Common myeloid progenitor, CD34-positive (primary cell): ENCODE measurements around the gene PPP1R37.

Experiments
- CTCF ChIA-PET: fragments of 350-600 bp; sonication (Branson Sonifier 250); formaldehyde crosslinking; loops from one replicate; lab custom pipeline; 2021; ENCODE audit warnings: antibody characterized with exemption; lab: Charles Lee
- POLR2A ChIA-PET: fragments of 350-600 bp; sonication (Branson Sonifier 250); formaldehyde crosslinking; loops from one replicate; lab custom pipeline; 2021; ENCODE audit warnings: antibody characterized with exemption; lab: Charles Lee
- DNase-seq, 3 donors: peaks; one replicate each; pipeline versions ENCODE4 v3.0.0 to v3.0.0-alpha.2; 2013
- H3K27ac ChIP-seq, 2 experiments: 1 replicate in 1 of 2; 2 replicates in 1 of 2; pipeline ENCODE4 v1.7.0; 2013; ENCODE audit warnings: inconsistent platforms in 2 of 2, low read length in 2 of 2, mild to moderate bottlenecking in 2 of 2, low read depth in 1 of 2, moderate library complexity in 1 of 2; ENCODE audit not compliant: severe bottlenecking in 2 of 2, insufficient read depth in 1 of 2, poor library complexity in 1 of 2
- H3K27me3 ChIP-seq, 5 experiments: replicated peaks in 2 of 5; 1 replicate in 3 of 5; 2 replicates in 2 of 5; pipeline versions ENCODE4 v1.6.1 to v1.7.0; 2013; ENCODE audit warnings: low read length in 4 of 5, mild to moderate bottlenecking in 2 of 5, moderate library complexity in 2 of 5, inconsistent platforms in 1 of 5; ENCODE audit not compliant: insufficient read depth in 5 of 5, control insufficient read depth in 4 of 5
- H3K36me3 ChIP-seq, 4 experiments: 1 replicate in 2 of 4; 2 replicates in 2 of 4; pipeline versions ENCODE4 v1.6.1 to v1.7.0; 2013; ENCODE audit warnings: low read length in 3 of 4, control low read depth in 1 of 4, mild to moderate bottlenecking in 1 of 4; ENCODE audit not compliant: control insufficient read depth in 4 of 4, insufficient read depth in 4 of 4
- H3K4me1 ChIP-seq, 4 experiments: 1 replicate in 3 of 4; 2 replicates in 1 of 4; pipeline versions ENCODE4 v1.6.1 to v1.7.1; 2013; ENCODE audit warnings: low read length in 3 of 4, mild to moderate bottlenecking in 3 of 4, control low read depth in 1 of 4, inconsistent platforms in 1 of 4, moderate library complexity in 1 of 4; ENCODE audit not compliant: control insufficient read depth in 4 of 4, insufficient read depth in 4 of 4; ENCODE audit errors: control extremely low read depth in 1 of 4
- H3K4me3 ChIP-seq, 7 experiments: 1 replicate in 4 of 7; 2 replicates in 3 of 7; pipeline versions ENCODE4 v1.5.1 to v1.7.0; 2013; ENCODE audit warnings: mild to moderate bottlenecking in 7 of 7, low read length in 6 of 7, moderate library complexity in 6 of 7, inconsistent platforms in 2 of 7, low read depth in 2 of 7, control low read depth in 1 of 7; ENCODE audit not compliant: insufficient read depth in 4 of 7, control insufficient read depth in 1 of 7; ENCODE audit errors: extremely low read depth in 1 of 7
- H3K9me3 ChIP-seq, 5 experiments: 1 replicate in 4 of 5; 2 replicates in 1 of 5; pipeline versions ENCODE4 v1.6.1 to v1.7.1; 2013; ENCODE audit warnings: low read length in 4 of 5, mild to moderate bottlenecking in 2 of 5, inconsistent platforms in 1 of 5, low read depth in 1 of 5, moderate library complexity in 1 of 5; ENCODE audit not compliant: control insufficient read depth in 4 of 5, insufficient read depth in 2 of 5; ENCODE audit errors: control extremely low read depth in 1 of 5
- WGBS: methylation state at CpG from one replicate; pipeline ENCODE4 v1.1.5; 2013; ENCODE audit not compliant: insufficient coverage; 5-methylcytosine and 5-hydroxymethylcytosine counted together

PPP1R37 gene

GRCh38 chr19:45154064-45154827, 61.3 kb downstream of the PPP1R37 start:
- Histone ChIP-seq H3K9me3 (no peaks in the 10 kb centered on the region), H3K27me3 (peaks cover 0 to 64% (median 8%) of the 10 kb centered on the region in 5 experiments), H3K4me1 (peaks cover 0 to 33% (median 30%) of the 10 kb centered on the region in 4 experiments), H3K27ac (no peak overlapping the region), H3K36me3 (no peaks in the 10 kb centered on the region), H3K4me3 (peak overlapping the region in 3 of 7 experiments; percentile 10 to 58 (median 56))
- ChIA-PET CTCF (interaction anchor here (0.8 to 1.2 kb wide), 2 partner anchors 22 to 33 kb away, joined by 3 read pairs; no protein-coding TSS in a partner anchor), POLR2A (no interaction called here)
- WGBS = 78% methylated on average over 15 of the region's 19 CpGs
- no peak for DNase-seq

- peaks cover 0 to 57% (median 8%) of the 10 kb centered on the region in 5 experiments for H3K27me3 ChIP-seq
- no peak overlapping the region for H3K4me3 ChIP-seq
- peaks cover 0 to 33% (median 30%) of the 10 kb centered on the region in 4 experiments for H3K4me1 ChIP-seq
- ChIA-PET CTCF (interaction anchor here (1.0 kb wide), 2 partner anchors 25 to 26 kb away, joined by 3 to 5 read pairs; no protein-coding TSS in a partner anchor), POLR2A (no interaction called here)
- no peak overlapping the region for H3K27ac ChIP-seq
- no peaks in the 10 kb centered on the region for H3K9me3 ChIP-seq
- no peaks in the 10 kb centered on the region for H3K36me3 ChIP-seq
- 96% methylated on average over 11 of the region's 11 CpGs for WGBS
- DNase-seq = no peak
Observed at GRCh38 chr19:45156011-45156630, 63.1 kb downstream of the PPP1R37 start.

- Histone ChIP-seq H3K9me3 (no peaks in the 10 kb centered on the region), H3K36me3 (no peaks in the 10 kb centered on the region), H3K4me1 (peaks cover 0 to 31% (median 28%) of the 10 kb centered on the region in 4 experiments), H3K27me3 (peaks cover 0 to 50% (median 6%) of the 10 kb centered on the region in 5 experiments), H3K4me3 (no peak overlapping the region), H3K27ac (no peak overlapping the region)
- POLR2A ChIA-PET = no interaction called here
- WGBS = 95% methylated on average over 9 of the region's 11 CpGs
- no peak for DNase-seq
- CTCF ChIA-PET = interaction anchor here (1.0 kb wide), 1 partner anchor 25 kb away, joined by 5 read pairs; no protein-coding TSS in a partner anchor
Observed at GRCh38 chr19:45156751-45157150, 63.8 kb downstream of the PPP1R37 start.

- Histone ChIP-seq H3K4me1 (peaks cover 0 to 13% (median 11%) of the 10 kb centered on the region in 4 experiments), H3K36me3 (no peaks in the 10 kb centered on the region), H3K27me3 (peaks cover 0 to 31% (median 3%) of the 10 kb centered on the region in 5 experiments), H3K4me3 (no peak overlapping the region), H3K9me3 (no peaks in the 10 kb centered on the region), H3K27ac (no peak overlapping the region)
- POLR2A ChIA-PET = no interaction called here
- DNase-seq = peak in 2 of 3 donors; percentile 17 to 37
- WGBS = 49% methylated on average over 26 of the region's 27 CpGs
- CTCF ChIA-PET = interaction anchor here (0.8 to 1.8 kb wide), 3 partner anchors 9 to 33 kb away, joined by 3 to 7 read pairs (median 3); no protein-coding TSS in a partner anchor
Observed at GRCh38 chr19:45158503-45159209, 65.7 kb downstream of the PPP1R37 start.

DNA sequence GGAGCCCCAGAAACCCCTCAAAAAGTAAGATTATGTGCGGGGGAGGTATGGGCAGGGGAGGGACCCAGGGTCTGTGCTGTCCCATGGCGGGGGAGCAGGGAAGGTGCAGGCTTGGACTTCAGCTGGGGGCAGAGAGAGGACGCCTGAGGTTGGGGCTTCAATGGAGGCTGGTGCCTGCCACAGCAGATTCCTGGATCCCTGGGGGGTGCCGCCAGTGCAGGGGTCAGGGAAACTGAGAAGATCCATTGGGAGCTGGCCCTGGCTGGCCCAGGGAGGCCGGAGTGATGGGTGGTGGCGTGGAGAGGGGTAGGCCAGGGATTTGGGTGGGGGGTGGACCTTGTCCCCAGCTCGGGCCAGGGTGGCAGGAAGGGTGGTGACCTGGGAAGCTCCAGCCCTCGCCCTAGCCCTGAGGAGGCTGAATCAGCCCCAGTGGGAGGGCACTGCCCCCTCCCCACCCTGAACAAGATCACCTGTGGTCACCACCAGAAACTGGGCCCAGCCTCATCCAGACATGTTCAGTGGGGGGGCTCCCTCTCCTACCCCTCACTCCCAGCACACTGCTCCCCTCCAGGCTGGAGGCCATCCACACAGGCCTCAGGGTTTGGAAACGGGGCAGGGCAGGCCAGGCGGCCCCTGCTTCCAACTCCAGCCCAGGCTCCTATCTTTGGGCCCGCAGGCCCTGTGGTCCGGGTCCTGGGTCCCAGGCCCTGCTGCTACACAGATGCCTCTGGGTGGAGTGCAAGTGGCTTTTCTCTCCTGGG, 66.4 kb downstream of the PPP1R37 start:
- H3K27me3 ChIP-seq = peaks cover 0 to 24% (median 0%) of the 10 kb centered on the region in 5 experiments
- no peak overlapping the region for H3K27ac ChIP-seq
- H3K4me1 ChIP-seq = peaks cover 0 to 17% (median 14%) of the 10 kb centered on the region in 4 experiments
- no peak overlapping the region for H3K4me3 ChIP-seq
- CTCF ChIA-PET = interaction anchor here (0.6 to 1.8 kb wide), 5 partner anchors 10 to 44 kb away, joined by 3 to 7 read pairs (median 3); no protein-coding TSS in a partner anchor
- no peaks in the 10 kb centered on the region for H3K9me3 ChIP-seq
- POLR2A ChIA-PET = no interaction called here
- no peaks in the 10 kb centered on the region for H3K36me3 ChIP-seq
- WGBS = 95% methylated on average over 11 of the region's 12 CpGs
- no peak for DNase-seq

DNA sequence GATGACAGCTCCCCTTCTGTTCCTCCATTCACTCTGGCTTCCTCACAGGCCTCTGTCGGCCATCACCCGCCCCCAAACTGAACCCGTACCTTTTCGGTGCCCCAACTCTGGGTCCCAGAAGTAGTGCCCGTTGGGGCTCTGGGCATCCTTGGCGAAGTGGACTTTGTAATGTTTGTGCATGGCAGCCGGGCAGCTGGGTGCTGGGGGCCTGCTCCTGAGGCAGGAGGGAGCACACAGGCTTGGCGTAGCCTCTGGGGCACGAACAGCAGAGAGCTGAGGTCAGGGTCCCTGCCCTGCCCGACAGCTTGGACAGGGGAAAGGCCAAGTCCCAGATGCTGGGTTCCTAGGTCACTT, 67.0 kb downstream of the PPP1R37 start:
- WGBS = 85% methylated on average over 6 of the region's 10 CpGs
- Histone ChIP-seq H3K4me1 (peaks cover 0 to 23% (median 20%) of the 10 kb centered on the region in 4 experiments), H3K27ac (no peak overlapping the region), H3K36me3 (no peaks in the 10 kb centered on the region), H3K9me3 (no peaks in the 10 kb centered on the region), H3K4me3 (no peak overlapping the region), H3K27me3 (peaks cover 0 to 22% (median 0%) of the 10 kb centered on the region in 5 experiments)
- POLR2A ChIA-PET = no interaction called here
- no peak for DNase-seq
- CTCF ChIA-PET = interaction anchor here (0.6 to 1.2 kb wide), 3 partner anchors 13 to 44 kb away, joined by 3 to 4 read pairs (median 3); no protein-coding TSS in a partner anchor
